ENCODE measurements around the gene PRKAG2.
"Not testable (repeated sequence)": the region's sequence is repeated elsewhere in the genome, so short reads cannot be mapped to it uniquely, and the experiment has no call there.

Gene PRKAG2

DNA sequence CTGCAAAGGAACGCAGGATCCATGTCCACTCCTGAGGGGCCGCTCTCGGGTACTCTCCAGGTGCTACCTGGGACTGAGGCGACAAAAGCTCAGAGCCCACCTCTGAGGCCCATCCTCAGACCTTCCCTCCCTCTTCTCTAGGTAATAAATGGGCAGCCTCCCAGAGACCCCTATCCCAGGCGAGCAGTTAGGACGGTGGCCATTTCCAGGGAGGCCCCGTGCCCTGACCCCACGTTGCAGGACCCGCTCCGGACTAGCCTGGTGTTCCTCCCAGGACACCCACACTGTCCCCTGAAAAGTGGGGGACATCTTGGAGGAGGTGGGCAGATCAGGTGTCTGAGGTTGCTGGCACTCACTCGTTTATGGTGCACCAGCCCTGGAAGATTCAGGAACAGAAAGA lies 44.3 kb downstream of the PRKAG2 start:
- DNase-seq = no peak

DNA sequence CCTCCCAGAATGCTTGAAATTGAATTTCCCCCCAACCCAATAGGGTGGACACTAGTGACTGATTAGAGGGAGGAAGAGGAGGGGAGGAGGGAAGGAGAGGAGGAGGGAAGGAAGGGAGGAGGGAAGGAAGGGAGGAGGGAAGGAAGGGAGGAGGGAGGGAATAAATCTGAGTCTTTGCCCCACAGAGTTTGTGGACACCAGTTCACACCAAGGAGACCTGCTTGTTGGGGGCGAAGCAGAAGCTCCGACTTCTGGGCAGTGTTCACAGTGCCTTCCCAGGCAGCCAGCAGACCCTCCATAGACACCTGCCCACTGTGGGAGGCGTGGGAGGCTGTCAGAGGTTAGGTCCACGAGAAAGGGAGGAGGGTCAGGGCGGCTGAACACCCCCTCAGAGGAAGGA lies 44.8 kb downstream of the PRKAG2 start:
- DNase-seq = no peak

DNA sequence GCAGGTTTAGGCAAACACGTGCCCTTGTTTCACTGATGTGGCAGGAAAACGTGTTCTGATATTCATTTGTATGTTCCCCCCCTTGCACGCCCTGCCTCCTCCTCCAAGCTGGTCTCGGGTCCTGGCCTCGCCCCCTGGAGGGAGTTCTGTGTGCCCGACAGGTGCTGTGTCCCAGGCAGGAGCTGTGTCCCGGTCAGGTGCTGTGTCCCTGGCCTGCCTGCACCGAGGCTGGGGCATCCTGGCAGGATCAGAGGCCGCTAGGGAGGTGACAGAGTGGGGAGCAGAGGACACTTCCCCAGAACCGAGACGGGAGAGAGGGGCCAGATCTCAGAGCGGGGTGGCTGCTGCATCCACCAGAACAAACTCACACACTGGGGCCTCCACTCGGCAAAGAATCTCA lies 45.3 kb downstream of the PRKAG2 start:
- no peak for DNase-seq

DNA sequence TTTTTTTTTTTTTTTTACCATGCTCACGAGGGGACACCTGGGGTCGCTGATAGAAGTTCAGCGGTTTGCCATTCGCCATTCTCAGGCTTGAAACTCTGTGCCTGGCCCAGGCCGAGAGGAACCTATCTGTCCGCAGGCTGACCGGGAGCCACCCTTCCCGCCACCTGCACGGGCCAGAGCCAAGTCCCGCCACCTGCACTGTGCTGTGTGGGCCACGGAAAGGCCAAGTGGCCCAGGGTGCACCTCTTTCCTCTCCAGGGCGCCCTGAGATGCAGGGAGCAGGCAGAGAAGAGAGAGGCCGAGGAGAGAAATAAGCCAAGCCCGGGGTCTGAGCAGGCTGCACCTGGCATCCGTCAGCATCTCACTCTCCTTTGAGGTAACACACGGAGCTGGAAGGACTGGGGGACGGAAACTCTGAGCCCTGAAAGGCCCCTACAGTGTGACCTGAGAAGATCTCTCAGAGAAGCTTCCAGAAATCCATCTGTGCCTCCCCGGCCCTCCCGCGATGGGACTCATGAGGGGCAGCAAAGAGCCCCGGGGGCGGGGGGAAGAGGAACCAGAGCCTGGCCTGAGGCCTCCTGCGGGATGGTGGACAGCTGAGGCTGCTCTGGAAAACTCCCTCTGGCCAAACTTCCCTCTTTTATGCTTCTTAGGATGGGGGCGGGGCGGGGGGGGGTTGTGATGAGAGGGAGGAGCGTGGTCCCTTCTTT lies 46.6 kb downstream of the PRKAG2 start:
- no peak for DNase-seq

DNA sequence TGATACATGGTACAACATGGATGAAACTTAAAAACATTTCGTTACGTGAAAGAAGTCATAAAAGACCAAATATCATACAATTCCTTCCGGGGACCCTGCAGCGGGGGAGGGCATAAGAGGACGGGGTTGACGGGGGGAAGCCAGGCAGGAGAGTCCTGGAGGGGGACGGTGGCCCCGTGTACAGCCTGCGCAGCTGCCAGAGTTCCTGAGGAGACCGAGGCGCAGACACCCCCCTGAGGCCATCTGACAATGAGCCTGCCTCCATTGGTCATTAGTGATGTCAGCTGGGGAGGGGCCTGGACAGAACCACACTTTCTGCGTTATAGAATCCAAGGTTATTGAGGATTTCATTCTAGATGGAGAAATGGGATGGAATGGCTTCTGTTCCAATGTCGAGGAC lies 47.2 kb downstream of the PRKAG2 start:
- DNase-seq = no peak

DNA sequence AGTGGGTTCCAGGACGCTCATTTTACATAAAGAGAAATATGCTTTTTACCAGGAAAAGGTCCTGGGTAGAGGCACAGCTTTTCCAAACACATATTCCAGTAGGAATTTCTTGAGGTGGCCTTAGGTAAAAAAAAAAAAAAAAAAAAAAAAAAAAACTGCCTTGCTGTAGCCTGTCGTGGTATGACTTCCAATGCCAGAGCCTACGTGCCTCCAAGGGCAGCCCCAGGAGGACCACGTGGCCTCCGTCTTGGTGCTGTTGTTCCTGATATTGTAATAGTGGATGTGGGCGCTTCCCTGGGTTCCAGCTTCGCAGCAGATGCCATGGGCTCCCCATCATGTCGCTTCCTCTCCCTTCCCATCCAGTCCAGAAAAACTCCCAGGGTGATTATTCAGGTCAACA lies 49.3 kb downstream of the PRKAG2 start:
- no peak for DNase-seq

DNA sequence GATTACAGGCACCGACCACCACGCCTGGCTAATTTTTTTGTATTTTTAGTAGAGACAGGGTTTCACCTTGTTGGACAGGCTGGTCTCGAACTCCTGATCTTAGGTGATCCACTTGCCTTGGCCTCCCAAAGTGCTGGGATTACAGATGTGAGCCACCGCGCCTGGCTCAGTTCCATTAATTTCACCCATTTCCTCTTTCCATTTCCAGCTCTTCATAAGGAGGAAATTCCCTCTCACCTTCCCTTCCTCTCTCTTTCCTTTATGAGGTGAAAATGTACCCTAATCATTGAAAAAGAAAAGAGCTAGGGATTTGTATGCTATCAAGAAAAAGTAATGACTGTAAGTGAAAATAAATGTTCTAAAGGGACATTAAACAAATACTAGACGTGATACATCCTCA lies 50.6 kb downstream of the PRKAG2 start:
- DNase-seq = not testable (repeated sequence)

DNA sequence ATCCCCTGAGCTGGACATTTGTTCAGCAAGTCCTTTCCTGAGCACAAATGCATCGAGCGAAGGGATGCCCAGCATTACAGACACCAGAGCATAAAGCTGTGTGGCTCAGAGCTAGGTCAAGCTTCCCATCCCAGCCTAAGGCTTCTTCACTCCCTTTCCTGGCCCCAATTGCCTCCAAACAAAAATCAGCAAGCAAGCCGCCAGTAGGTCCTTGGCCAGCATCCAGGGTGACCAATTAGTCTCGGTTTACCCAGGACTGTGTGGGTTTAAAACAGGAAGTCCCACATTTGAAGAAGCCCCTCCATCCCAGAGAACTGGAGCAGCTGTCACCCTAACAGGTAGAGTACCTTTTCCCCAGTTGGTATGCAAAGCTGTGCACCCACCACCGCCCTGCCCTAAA lies 51.2 kb downstream of the PRKAG2 start:
- peak; percentile 51 for DNase-seq

DNA sequence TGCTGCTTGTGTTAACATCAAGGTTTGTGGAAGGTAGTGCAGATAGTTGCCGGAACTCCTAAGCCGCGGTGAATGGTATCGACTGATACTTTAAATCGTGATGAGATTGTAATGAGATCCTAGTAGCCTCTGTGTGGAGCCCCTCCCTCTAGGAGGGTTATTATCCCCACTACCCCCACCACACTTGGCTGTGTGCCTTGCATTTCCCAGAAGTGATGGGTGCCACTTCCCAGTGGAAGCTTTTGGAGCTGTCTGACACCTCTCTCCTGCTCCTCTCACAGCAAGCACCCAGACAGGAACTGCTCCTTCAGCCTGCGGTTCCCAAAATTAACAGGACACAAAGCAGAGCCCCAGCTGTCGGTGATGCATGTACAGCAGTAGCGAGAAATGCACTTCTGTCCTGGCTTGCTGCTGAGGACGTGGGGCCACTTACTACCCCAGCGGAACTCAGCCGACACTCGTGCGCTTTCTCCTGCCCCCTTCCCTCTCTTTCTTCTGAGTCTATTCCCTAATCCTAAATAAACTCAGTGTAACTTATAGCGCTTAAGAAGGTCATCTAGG lies 52.5 kb downstream of the PRKAG2 start:
- DNase-seq = peak; percentile 12

DNA sequence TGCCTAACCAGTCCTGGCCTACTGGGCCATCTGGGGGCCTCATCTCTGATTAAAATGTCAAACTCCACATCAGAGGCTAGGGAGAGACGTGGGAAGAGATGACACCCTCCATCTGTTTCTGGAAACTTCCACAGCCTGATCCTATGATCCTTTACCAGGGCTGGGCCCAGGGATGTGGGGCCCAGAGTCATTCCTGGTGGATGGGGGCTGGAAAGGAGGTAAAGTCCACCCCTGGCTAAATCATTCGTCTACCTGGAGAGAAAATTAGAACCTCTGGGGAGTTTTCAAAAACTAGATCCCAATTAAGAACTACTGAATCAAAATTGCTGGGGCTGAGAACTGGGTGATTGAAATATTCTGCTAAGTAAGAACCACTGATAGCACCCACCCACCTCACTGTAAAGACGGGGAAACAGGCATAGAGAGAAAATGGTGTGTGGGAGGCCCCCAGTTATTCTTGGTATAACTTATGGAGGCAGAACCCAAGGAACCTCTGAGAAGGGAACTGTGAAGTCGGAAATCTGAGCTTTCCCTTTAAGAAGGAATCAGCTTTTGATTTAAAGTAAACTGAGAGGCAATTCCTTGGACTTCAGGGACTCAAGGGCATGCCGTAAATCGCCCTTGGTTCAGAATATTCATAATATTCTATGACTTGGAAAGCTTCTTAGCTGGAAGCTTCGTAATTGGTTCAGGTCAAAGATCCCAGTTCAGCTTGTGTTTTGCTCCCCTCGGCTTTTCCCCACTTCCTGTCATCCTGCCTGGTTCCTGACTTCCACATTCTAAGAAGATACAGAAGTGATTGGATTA lies 53.1 kb downstream of the PRKAG2 start:
- DNase-seq = no peak

DNA sequence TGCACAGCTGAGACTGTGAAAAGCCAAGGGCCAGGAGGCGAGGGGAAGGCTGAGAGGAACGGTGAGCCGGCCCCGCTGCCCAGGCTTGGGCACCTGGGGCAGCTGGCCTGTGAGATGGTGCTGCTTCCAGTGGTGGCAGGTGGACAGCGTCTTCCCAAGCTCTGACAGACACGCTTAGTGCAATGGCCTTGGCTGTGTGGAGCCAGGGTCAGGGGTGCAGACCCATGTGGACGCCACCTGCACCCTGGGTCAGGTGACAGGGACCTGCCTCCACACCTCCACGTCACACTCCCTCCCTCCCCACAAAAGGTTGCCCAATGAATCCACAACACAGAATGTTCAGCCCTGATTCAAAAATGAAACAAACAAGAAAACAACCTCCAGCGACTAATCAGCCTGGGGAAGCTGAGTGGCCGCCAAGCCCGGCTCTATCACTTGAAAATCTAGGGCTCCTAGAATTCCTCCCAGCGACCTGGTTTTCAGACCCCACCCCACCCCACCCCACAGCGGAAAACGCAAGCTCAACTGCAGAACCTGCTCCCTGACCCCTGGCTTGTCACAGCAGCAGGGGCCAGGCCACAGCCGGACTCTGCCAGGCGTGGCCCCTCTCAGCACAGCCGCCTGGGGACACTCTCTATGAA lies 54.3 kb downstream of the PRKAG2 start:
- no peak for DNase-seq

DNA sequence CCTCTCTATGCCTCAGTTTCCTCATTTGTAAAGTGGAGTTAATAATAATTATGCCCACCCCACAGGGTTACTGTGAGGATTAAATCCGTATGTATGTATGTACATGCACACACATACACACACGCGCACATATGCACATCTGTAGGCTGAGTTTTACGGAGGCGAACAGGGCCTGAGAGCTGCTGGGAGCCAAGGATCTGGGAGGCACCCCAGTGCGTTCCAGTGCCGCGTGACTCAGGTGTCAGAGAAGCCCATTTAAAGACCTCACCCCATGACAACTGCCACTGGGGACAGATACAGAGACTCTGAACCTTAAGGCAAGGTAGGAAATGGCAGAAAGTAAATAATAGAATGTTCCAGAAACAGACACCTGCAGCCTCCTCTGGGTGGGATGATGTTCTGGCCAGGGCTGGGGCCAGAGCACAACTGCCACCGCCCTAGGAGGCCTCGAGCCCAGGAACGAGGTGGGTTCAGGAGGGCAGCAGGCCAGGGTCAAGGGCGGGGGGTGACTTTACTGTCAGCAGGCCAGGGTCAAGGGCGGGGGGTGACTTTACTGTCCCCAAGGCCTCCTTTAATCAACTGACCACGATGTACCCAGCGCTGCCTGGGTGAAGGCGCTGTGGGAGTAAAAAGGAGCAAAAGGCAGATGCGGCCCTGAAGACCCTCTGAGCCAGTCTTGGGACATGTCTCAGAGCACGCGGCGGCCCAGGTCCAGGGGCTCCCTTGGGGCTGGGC lies 54.9 kb downstream of the PRKAG2 start:
- no peak for DNase-seq

DNA sequence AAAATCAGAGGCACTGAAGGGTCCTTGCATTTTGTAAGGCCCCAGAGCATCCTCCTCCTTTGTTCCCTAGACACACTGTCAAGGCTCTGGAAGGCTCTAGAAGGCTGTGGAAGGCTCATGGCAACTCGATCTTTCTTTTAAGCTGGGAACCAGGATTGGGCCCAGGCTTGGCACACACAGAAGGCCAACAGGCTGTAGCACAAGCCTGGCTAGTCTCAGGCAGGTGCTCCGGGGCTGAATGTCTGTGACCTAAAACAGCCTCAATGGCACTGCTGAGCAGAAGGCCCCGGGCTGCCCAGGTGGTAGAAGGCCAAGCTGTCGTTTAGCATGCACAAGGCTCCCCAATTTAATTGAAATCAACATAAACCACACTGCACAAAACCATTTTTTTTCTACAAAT lies 55.7 kb downstream of the PRKAG2 start:
- no peak for DNase-seq

DNA sequence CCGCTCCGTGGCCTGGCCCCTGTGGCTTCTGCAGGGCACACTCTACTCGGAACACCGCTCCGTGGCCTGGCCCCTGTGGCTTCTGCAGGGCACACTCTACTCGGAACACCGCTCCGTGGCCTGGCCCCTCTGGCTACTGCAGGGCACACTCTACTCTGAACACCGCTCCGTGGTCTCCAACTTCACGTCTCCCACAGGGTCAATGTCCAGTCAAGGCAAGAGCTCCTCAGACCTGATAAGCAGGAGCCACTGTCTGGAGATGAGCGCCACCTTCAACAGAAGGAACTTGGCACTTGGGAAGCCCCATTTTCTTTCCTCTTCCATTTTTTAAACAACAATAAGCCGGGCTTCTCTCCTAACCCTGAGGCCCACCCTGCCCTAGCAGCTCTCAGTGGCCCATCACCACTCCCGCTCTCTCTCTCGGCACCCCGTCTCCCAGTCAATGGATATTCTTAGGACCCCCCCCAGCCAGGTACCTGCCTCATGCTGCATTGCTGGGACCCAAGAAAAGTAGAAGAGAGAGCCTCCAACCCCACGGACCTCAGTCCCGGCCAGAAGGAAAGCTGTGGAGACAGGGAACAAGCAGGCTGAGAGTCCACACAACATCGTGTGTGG lies 56.3 kb downstream of the PRKAG2 start:
- DNase-seq = no peak

DNA sequence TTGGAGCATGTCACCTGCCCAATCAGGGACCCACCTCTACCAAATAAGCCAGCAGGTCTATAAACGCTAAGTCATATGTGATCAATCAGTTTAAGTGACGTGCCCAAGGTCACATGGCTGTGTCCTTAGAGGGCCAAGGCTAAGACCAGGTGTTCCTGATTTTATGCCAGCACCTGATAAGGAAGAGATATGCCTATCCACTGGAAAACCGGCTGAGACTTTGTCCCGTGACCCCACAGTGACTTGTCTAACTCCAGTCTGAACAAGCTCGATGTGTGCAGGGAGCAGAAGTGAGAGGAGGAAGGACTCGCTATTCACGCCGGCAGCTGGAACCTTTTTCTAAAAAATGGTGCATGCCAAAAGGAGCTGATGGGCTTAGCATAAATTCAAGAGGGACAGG lies 57.0 kb downstream of the PRKAG2 start:
- no peak for DNase-seq

DNA sequence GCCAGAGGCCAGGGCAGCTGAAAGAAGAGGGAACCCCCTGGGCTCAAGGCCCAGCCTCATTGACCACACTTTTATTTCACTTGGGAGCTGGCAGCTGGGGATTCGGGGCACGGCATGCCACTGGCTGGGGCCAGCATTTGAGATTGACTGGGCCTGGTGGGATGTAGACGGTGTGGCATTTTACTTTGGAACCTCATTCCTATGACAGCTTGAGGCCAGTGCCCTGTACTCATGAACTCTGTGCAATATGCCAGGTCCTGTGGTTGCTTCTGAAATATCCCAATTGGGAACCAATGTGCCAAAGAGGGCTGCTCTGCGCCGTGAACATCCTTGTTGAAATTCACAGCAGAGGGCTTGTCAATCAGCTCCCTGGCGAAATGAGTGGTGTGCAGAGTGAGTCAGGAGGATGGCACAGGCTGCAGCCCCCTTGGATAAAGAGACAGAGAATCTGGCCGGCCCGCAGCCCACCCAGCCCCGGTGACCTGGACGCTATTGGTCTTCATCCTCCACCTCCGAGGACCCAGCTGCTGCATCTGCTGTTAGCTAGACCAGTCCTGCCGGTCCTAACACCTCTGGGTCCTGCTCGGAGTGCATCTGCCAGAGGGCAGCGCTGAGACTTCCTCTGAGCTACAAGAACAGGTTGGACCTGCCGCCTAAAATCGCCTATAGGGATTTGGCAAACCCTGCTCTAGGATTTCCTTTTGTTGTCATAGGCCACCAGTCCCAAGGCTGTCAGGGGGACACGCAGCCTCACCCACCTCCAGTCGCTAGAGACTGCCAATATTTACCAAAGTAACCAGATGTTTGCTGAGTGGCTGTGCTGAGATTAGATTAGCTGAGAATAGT lies 58.0 kb downstream of the PRKAG2 start:
- DNase-seq = peak; percentile 78

DNA sequence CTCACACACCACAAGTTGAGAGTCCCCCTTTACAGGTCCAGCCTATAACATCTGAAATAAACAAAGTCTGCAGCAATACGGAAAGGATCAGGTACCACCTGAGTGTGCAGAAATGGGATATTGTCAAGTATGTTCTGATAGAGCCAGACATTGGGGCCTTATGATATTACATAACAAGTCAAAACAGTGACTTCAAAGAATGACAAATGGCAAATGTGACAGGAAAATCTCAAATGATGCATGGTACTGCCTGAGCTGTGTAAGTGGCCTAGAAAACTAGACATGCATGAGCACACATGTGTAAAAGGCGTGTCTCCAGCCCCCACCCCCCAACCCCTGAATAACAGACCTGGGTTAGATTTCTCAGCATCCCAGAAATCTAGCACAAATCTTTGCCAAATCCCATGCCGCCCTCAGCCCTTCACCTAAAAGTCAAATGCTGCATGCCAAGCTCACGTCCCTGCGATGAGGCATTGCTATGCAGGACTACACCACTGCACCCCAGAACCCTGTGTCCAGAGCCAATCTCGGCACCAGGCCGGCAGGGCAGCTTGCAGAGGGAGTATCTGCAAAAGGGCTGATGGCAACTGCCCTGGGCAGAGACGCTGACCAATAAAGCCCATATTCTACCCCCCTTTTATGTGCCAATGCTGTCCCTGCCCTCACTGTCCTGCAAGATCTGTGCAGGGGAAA lies 58.8 kb downstream of the PRKAG2 start:
- no peak for DNase-seq

DNA sequence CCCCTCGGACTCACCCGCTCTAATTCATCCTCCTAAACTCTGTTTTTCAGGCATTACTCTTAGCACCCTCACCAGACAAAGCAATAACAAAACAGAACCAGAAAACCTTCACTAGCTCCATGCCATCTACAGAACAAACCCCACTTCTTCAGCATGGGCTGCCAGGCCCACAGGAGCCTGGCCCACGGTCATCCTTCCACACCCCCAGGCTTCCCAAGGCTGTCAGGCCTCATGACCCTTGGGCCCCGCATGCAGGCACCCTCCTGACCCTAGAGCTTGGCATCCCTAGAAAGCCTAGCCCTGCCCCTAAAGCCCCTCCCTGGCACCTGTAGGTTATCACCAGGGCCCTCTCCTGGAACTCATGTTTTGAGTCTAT lies 59.6 kb downstream of the PRKAG2 start:
- no peak for DNase-seq

DNA sequence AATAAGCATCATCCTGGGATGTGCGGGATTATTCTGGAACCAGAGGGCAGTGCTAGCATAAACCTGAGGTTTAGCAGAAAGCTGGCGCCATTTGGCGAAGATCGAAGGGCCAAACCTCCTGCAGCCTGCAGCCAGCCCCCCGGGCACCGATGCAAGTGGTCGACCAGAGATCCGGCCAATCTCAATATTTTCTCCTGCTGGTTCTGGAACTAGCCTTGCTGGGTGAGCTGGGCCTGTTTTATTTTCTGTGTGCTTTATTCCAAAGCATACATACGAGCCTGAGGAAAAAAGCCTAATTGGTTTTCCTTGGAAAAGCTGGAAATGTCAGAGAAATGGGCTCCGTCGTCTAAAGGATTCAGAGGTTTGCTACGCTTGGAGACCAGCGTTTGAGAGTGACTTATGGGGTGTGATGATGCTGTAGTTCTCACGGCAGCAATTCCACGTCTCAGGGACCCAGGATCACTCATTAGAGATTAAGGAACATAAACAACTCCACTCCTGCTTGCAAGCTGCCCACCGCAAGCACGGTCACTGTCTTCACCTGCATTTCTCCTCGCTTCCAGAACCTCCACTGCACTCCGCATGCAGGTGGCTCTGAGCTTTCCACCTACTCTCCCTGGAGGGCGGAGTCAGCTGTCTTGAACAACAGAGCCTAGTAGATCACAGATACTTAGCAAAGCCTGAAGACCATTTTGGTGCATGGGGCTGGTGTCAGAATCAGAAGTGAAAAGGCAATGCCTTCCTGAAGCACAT lies 60.2 kb downstream of the PRKAG2 start:
- no peak for DNase-seq

DNA sequence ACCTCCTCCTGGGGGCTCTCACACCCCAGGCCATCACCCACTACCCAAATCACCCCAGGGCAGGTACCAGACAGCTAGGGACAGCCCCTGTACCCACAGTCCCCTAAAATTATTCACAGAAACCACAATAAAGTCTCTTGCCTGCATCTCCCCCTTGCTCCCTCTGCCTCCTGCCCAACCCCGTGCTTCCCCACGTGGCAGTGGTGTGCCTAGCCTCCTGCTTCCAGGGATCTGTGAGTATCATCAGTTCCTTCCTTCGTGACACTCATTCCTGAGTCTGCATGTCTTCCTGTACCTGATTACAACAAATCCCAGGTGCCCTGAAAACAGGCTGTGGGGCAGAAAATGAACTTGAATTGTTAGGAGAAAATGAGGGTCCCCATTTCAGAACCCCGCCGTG lies 61.5 kb downstream of the PRKAG2 start:
- no peak for DNase-seq
